NCI-H2171 (cell line): ENCODE data around the gene BOD1L1.

Source experiments
- DNase-seq: peaks from one replicate; lab custom pipeline; 2025; lab: John Stamatoyannopoulos, UW

BOD1L1 gene

DNA sequence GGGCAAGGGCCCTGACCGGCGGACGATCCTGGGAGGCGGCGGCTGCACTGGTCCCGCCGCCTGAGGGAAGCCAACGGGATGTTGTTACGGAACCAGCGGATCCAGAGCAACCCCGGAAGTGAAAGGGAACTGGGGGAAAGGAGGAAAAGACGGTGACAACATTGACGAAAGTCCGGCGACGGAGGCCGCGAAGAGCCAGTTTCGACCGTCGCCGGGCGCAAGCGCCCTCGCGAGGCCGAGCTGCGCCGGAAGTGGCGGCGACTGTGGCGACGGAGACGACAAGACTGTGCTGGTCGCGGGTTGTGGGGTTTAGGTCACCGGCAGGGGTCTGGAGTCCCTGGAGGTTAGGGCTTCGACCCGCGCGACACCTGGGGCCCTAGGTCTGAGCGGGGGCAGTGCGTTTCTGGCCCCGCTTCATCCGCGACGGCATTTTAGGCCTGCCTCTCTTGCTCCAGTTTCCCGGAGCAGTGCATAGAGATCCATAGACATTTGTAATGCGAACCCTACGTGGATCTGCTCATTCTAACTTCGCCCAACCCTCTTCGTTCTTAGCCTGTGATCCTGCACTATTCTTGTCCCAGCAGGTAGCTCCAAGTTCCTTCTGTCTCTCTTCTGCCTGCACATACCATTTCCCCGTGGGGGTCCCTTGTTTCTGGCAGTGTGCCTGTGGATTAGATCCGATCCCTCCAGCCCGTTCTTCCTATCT lies at the start of gene BOD1L1:
Gene BOD1L1 (minus strand): TSS at position 120 of the 706 bp plus-strand sequence. CDS start 138 bp downstream, outside the sequence.
- peak; percentile 56 for DNase-seq

DNA sequence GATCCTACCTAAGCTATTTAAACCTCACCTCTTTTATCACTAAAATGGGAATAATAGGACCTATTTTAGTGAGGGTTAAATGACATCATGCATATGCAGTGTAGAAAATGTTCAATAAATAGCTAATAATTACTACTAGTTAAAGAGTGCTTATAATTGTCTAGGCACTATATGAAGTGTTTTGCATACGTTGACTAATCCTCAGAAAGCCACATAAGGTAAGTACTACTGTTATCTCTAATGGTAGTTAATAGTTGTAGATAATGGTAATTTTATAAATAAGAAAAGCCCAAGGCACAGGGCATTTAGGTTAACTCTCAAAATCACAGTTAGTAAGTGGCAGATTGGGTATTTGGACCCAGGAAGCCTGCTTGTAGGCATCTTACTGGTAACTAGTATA lies 47.4 kb upstream of the BOD1L1 start:
- DNase-seq, result no peak

DNA sequence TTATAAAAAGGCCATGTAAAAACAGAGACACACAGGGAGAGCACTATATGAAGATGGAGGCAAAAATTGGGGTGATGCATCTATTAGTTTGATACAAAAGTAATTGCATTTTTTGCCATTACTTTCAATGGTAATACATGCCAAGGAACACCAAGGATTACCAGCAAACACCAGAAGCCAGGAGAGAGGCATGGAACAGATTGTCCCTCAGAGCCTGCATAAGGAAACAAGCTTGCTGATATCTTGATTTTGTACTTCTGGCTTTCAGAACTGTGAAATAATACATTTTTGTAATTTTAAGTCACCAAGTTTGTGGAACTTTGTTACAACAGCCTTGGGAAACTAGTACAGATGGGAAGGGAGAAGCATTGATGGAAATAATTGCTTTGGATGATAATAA lies 45.6 kb upstream of the BOD1L1 start:
- DNase-seq, result no peak

DNA sequence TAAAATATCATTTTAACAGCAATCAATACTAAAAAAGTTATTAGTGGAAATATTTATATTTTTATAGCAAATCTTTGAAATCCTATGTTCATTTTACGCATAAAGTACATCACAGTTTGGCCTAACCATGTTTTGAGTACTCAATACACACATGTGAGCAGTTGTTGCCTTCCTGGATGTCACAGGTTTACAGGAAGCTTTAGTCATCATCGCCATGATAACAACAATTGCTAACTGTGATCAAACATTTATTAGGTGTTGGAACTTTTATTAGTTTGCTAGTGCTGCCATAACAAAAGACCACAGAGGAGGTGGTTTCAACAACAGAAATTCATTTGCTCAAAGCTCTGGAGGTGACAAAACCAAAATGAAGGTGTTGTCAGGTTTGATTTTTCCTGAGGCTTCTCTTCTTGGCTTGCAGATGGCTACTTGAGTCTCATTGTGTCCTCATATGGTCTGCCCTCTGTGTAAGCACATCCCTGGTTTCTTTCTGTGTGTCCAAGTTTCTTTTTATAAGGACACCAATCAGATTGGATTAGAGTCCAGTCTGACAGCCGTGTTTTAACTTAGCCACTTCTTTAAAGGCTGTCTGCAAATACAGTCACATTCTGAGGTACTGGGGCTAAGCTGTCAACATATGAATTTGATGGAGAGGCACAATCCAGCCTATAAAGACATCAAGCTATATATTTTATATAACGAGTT lies 43.1 kb upstream of the BOD1L1 start:
- no peak for DNase-seq

DNA sequence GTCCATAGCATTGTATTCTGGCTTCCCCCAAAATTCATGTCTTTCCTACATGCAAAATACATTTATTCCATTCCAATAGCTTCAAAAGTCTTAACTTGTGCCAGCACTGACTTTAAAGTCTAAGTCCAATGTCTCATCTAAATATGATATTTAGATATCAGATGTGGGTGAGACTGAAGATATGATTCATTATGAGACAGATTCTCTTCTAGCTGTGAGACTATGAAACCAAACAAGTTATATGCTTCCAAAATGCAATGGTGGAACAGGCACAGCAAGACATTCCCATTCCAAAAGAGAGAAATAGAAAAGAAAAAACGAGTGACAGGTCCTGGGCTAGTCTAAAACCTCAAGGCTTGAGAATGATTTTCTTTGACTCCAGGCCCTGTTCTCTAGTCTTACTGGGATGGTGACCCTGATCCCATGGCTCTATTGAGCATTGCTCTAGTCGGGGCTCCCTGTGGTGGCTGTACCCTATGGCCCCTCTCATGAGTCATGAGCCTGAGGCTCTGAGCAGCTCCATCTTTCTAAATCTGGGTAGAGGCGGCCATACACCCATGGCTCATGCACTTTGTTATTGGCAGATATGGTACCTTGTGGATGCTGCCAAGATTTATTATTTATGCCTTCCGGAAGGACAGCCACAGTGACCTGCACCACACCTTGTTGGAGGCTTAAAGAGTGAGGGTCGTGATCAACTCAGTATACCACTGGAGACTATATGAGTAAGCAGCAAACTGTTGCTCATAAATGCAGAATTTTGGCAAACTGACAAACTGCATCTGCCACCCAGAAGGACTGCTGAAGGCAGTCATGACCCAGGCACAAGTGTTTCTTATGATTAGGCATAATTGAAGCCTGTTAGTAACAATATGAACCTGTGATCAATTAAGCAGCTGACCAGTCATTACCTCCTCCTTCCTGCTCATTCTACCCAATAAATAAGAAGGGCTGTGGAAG lies 38.5 kb upstream of the BOD1L1 start:
- DNase-seq, result no peak

DNA sequence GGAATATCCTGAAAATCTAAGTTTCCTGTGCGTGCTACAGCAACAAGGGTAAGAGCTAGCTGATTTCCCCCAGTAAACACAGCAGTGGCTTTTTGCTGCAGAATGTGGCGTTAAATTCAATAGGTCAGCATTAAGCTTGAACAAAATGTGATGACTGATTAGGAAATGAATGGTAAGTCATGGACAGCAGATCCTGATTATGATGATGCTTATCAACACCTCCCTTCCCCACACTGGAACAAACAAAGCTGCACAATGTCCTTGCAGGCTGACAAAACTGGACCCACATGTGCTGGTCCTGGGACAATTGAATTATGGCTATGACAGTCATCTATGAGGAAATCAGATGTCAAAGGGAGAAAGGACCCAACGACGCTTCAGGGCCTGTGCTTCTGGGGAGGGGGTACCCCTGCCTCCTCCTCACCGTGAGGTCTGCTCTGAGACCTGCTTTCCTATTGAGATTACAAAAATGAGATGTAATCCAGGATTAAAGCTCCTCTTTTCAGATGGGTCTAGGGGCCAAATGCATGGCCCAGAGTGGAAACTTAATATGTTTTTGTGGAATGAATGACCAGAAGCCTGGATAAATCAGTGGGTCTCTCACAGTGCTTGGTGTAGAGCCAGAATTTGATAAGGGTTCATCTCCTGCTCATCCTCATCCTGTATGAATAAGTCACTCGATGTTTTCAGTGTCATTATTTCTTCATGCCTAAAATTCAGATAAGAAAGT lies 32.0 kb upstream of the BOD1L1 start:
- DNase-seq, result no peak

DNA sequence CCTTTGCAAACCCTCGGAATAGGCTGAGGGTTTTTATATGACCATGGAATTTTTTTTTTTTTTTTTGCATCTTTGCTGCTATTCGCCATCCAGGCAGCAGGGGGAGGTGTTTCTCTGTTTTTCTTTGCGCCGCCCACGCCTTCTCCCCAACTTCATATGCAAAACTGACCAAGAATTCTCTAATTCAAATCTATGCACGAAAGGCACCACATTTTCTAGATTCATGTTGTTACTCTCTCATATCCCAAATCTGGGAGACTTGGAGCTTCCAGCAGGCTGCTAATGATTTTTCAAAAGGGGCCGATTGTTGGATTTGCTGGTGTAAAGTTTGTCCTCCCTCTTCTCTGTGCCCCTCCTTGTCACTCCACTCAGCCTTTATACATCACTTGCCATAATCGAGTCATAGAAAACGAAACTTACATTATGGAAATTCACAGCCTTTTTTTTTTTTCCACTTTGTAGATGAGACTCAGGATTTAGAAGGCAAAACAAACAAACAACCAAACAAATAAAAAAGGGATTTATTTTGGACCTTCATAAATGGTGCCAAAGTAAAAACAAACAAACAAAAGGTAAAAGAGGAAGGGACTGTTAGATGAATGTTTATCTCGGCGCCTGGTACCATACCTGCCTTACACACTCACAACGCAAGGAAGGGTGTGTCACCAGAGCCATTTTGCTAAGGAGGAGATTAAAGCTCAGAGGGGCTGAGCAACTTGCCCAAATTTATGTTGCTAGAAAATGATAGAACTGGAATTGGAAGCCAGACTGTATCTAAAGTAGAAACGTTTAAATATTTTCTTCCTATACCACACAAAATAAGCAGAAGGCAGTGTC lies 29.3 kb upstream of the BOD1L1 start:
- DNase-seq, result no peak

DNA sequence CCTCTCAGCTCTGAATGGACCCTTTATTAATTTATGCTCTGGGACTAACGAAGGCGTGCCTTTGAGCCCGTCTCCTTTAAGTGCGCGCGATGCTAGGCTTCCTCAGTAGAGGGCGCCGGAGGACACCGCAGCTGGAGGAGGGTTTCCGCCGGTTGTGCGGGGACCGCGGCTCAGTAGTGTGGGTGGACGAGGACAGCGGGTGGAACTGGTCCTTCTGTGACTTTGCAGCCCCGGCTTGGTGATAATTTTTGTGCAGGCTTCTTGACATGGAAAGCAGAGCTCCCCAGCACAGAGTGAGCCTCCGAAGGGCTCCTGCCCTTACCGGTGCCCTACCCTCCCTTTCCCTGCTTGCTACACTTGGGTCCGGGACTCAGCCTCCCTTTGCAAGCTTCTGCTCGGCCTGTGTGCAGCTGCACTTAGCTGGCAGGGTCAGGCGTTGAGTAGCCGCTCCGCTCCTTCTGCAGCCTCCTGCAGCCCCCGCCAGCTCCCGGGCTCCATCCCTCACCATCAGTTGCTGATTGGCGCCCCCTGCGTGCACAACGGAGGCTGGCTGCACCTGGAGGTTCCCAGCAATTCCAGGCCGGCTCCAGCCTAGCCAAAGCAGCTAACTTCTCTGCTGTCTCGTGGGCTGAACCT lies 26.8 kb upstream of the BOD1L1 start:
- peak; percentile 30 for DNase-seq

DNA sequence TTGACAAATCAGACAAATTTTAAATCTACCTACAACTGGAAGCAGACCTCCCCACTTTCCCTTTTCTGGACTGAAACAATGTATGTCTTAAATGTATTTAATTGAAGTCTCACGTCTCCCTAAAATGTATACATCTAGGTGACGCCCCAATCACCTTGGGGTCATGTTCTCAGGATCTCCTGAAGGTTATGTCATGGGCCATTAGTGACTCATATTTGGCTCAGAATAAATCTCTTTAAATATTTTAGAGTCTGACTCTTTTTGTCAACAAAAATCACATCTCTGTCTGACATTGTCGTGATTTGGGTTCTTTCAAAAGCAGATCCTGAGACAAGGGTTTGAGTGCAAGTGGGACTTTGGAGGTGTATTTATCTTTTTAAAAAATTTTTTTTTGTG lies 26.2 kb upstream of the BOD1L1 start:
- no peak for DNase-seq

DNA sequence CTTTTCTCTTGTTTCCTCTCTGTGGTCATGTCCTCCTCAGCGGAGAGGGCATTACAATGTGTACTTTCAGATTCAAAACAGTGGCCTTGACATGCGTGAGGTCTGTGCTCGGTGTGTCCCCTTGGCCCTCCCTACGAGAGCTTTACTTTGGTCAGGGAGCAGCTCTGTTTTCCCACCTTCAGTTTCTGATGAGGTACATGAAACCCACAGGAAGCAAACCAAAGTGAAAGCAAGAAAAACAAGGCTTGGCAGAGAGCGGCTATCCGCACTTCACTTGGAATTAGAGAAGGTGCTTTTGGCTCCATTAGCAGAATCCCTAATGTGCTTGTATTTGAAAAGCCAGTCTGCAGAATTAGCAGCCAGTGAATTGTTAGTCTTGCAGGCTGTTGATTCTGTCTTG lies 19.5 kb upstream of the BOD1L1 start:
- DNase-seq, result no peak

DNA sequence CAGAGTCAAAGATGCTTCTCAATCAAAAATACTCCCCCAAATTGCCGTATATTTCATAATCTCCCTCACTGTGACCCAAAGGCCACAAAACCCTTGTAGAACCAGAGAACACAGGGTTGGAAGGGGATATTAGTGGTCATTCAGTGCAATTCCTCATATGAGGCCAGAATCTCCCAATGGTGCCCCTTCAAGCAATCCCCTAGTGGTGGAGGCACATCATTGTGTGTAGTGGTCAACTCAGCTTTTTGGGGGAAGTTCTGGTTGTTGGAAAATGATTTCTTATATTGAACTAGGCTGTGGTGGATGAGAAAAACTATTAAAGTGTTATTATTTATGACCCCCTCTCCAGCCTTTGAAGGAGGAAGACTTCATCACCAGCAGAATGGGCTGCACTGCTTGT lies 17.6 kb upstream of the BOD1L1 start:
- no peak for DNase-seq

DNA sequence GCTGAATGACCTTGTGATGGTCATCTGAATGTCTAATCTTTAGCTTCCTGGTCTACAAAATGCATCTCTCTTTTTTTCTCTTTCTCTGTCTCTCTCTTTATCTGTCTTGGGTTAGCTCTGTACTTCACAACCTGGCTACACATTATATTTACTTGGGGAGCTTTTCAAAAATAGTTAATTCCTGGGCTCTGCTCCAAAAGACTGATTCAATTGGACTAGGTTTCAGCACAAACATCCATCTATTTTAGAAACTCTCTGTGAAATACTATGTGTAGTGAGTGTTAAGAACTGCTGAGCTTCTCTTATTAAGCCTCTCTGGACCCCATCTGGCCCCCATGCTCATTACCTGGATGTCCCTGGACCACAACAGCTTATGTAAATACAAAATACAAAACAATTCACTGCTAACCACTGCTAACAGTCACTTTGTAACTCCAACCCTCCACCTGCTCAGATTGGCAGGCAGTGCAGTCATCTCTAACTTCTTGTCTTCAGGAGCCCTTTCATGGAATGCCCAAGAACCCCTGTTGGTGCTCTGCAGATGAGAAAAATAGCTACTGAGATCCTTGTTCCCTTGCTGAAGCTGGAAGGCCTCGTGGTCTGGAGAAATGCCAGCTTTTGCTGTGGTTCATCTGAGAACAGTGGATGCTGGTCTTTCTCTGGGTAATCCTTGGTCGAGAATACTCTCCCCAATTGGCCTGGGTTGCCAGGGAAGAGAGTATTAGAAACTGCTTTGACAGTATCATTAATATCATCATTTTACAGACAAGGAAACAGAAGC lies 14.8 kb upstream of the BOD1L1 start:
- no peak for DNase-seq

DNA sequence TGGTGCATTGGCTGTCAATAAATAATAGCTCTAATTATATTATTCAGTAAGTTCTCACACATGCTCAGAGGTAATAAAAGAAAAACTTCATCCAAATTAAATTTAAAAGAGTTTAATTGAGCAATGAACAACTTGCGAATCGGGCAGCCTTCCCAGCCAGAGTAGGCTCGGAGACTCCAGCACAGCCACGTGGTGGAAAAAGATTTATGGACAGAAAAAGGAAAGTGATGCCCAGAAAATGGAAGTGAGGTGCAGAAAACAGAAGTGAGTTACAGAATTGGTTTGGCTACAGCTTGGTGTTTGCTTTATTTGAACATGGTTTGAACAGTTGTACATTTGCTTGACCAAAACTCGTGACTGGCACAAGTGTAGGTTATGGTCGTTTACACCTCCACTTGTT lies 13.6 kb upstream of the BOD1L1 start:
- DNase-seq, result no peak

DNA sequence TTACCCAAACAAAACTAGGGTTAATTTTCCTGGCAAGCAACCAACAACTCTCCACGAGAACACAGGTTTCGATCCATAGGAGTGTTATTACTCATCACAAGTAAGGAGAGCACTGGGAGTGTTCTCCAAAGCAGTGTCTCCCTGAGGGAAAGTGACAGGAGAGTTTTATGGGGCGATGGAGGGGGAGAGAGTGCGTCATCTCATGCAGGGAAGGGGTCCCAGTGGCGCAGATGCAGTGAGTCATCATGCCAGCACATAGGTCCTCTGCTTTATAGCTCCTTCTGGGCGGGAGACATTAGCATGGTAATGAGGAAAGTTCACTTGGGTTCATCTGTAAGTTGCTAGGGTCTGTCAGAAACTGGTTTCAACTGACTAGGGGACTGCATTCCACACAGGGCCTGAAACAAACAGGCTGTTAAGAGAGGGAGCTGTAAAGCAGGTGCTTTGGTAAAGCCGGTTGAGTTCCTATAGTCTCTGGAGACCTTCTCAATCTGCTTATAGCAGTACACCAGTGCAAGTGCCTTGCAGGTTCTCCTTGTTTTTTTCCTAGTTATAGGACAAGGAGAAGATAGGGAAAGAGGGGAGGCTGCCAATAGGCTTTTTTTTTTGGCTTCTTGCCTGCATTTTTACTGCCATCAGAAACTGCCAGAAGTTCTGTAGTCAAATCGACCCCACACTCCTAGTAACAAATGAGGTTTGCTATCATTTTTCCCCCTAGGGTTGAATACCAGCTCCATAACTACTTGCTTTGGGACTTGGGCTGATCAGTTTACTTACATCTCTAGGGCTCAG lies 12.8 kb upstream of the BOD1L1 start:
- no peak for DNase-seq

DNA sequence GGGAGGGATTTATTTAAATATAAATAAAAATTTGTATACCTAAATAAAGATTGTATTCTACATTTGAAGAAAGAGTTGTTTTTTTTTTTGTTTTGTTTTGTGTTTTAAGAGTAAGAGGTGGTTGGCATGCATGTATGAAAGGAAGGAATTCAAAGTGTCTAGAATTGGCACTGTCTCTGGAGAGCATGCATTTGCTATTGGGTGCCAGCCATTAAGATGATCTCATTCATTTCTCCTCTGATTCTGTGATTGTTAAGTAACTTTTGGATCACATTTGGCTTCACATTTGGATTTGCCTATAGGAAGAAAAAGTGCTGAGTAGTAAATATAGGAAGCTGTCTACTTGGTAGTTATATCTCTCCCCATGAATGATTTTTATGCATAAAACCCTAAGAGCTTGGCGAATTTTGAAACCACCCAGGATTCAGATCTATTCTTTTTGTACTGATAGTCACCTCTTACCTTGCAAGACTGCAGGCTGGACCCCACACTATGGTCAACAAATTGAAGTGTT lies 7.8 kb upstream of the BOD1L1 start:
- no peak for DNase-seq

DNA sequence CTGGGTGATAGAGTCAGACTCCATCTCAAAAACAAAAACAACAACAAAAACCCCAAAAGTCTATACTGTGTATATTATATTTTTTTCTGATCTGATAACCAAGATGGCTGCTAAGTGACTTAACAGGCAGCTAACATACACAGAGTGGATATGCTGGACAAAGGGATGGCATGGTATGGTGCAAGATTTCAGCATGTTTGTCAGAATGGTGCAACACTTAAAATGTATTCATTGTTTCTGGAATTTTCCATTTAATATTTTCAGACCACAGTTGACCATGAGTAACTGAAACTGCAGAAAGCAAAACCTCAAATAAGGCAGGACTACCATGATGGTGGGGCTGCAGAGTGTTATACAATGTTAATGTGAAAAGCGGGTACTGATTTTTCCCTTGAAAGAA lies 6.1 kb upstream of the BOD1L1 start:
- DNase-seq, result no peak

DNA sequence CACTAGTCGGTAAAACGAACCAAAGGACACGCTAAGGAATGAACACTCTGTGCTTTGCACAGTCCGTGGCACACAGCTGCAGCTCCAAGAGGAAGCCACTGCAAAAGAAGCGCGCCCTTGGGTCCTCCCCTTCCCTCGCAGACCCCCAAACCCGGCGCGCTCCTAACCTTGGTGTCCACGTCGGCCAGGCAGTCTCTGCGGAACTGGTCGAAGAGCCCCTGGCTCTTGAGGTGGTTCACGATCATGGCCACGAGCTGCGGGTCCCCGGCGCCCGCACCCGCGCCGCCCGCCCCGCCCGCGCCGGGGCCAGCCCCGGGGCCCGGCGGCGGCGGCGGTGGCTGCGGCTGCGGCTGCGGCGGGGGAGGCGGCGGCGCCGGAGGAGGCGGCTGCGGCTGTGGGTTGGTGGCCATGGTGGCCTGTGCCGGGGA lies 333 bp downstream of the BOD1L1 start:
- DNase-seq, result no peak

DNA sequence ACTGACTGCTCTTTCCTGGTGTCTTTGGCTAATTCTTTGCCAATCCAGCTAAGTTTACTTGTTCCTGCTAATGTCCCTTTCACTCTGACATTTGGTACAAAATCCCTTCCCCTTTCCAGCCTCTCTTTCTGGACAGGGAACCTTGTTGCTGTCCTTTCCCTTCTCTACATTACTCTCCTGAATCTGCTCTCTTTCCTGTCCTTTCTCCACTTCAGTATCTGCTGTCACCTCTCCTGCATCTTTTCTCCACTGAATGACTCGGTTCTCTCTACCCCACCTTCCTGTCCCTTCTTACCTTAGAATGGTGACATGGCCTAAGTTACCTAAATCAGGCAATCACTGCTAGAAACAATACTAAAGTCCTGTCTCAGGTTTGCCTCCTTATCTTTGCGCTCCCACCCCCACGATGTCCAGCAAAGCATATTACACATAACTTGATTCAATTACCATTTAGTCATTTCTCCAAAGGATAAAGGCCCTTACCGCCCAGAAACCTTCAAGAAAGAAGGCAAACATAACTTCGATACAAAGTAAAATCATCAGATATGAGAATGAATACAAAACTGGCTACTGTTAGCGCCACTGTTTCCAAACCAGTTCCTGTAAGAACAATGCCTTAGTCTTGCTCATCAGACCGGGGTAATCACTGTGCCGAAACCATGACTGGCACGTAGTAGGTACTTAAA lies 890 bp downstream of the BOD1L1 start:
- no peak for DNase-seq
